Activated B cell treated with CpG ODN at 0.5 μM for 24 hours (primary cell): ENCODE measurements around the gene RPS2. TPM values are rescaled to one million over a fixed set of nuclear protein-coding genes. Genes with fewer than 3 reads are reported as not detected.
A peak's percentile ranks its signal among the peaks of the same experiment; 100 is the strongest.
"Not testable (repeated sequence)": the region's sequence is repeated elsewhere in the genome, so short reads cannot be mapped to it uniquely, and the experiment has no call there.

Experiments
- ATAC-seq: fragments of 200-7000 bp; cut with Tn5 transposase; one replicate; pipeline ENCODE4 v1.10.0; 2021; ENCODE audit warnings: low read depth, mild to moderate bottlenecking, moderate library complexity
- CTCF ChIA-PET: fragments of 350-600 bp; sonication (Branson Sonifier 250); formaldehyde crosslinking; loops from one replicate; lab custom pipeline; 2021; ENCODE audit warnings: antibody characterized with exemption; lab: Charles Lee
- POLR2A ChIA-PET: fragments of 350-600 bp; sonication (Branson Sonifier 250); formaldehyde crosslinking; loops from one replicate; lab custom pipeline; 2021; ENCODE audit warnings: antibody characterized with exemption; lab: Charles Lee
- DNase-seq: peaks from one replicate; pipeline ENCODE4 v3.0.0; 2022
- H3K27ac Mint-ChIP-seq: one replicate; pipeline ENCODE4 v1.8.0; 2020; ENCODE audit warnings: mixed read lengths
- H3K27me3 Mint-ChIP-seq: one replicate; pipeline ENCODE4 v1.8.0; 2021; ENCODE audit warnings: mixed read lengths
- H3K36me3 Mint-ChIP-seq: one replicate; pipeline ENCODE4 v1.8.0; 2021; ENCODE audit warnings: low read depth, mixed read lengths
- H3K4me1 Mint-ChIP-seq: one replicate; pipeline ENCODE4 v1.8.0; 2021; ENCODE audit warnings: mixed read lengths
- H3K4me3 Mint-ChIP-seq: one replicate; pipeline ENCODE4 v1.8.0; 2020; ENCODE audit warnings: mild to moderate bottlenecking, mixed read lengths
- H3K9me3 Mint-ChIP-seq: one replicate; pipeline ENCODE4 v1.8.0; 2020; ENCODE audit warnings: mixed read lengths
- intact Hi-C: fragments of 100-400 bp; cut with micrococcal nuclease; formaldehyde crosslinking; loops from one replicate; pipeline ENCODE4 v1.15.1; 2024
- total RNA-seq: library from RNA; stranded (reverse); gene quantifications from 2 replicates; pipeline ENCODE4 v1.2.3, GENCODE V29; 2022
- TF ChIP-seq, protein P1 (sequence below): fragments of 200-600 bp; IDR thresholded peaks from one replicate; pipeline ENCODE4 v1.8.0; 2022; ENCODE audit warnings: antibody characterized with exemption, mild to moderate bottlenecking

RPS2 gene
- total RNA-seq, 1 donor from 2014 or later: 5,116 TPM

DNA sequence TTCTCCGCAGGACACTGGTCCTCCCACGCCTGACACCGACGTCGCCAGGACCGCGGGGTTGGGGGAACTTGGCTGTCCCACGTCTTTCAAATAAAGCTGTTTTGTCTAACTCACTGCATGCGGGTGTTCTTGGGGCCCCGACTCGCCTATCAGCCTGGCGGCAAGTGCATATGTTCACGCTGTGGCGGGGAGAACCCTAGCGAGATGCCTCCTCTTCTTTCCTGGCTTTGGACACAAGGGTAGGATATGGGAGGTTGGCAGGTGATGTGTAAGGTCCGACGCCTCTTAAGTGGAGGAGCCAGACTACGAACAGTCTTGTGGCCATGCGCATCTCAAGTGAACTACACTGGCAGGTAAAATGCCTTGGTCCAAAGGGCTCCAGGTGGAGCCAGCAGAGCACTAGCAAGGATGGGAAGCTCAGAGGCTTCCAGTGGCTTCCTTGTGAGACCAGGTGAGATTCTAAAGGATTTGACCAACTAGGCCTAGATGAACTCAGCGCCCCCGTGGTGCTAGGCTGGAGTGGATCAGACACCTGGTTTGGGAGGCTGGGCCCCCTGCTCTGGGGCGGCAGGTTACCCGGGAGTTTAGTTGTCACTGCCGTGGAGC, 873 bp upstream of the RPS2 start:
- Mint-ChIP-seq H3K4me1 (peaks cover 42% of the 10 kb centered on the region), H3K36me3 (peaks cover 40% of the 10 kb centered on the region), H3K27ac (peak overlapping the region; percentile 94), H3K9me3 (no peaks in the 10 kb centered on the region), H3K27me3 (no peaks in the 10 kb centered on the region), H3K4me3 (peak overlapping the region; percentile 92)
- CTCF ChIA-PET: interaction anchor here (0.8 to 1.2 kb wide), 2 partner anchors 27 to 175 kb away, joined by 3 read pairs; no protein-coding TSS in a partner anchor
- ATAC-seq (no peak), DNase-seq (no peak)
- intact Hi-C loops: loop anchor here (2.0 to 10.0 kb wide), 2 partner anchors 43 to 1189 kb away; partner anchors contain the start of gene ZNF598
- TF ChIP-seq, protein P1, sequence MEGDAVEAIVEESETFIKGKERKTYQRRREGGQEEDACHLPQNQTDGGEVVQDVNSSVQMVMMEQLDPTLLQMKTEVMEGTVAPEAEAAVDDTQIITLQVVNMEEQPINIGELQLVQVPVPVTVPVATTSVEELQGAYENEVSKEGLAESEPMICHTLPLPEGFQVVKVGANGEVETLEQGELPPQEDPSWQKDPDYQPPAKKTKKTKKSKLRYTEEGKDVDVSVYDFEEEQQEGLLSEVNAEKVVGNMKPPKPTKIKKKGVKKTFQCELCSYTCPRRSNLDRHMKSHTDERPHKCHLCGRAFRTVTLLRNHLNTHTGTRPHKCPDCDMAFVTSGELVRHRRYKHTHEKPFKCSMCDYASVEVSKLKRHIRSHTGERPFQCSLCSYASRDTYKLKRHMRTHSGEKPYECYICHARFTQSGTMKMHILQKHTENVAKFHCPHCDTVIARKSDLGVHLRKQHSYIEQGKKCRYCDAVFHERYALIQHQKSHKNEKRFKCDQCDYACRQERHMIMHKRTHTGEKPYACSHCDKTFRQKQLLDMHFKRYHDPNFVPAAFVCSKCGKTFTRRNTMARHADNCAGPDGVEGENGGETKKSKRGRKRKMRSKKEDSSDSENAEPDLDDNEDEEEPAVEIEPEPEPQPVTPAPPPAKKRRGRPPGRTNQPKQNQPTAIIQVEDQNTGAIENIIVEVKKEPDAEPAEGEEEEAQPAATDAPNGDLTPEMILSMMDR: no peak
- POLR2A ChIA-PET: interaction anchor here (0.5 to 9.7 kb wide), 37 partner anchors 8 to 1158 kb away, joined by 3 to 351 read pairs (median 5); partner anchors contain the start of genes CRAMP1, EME2, FAHD1 and FLYWCH2

DNA sequence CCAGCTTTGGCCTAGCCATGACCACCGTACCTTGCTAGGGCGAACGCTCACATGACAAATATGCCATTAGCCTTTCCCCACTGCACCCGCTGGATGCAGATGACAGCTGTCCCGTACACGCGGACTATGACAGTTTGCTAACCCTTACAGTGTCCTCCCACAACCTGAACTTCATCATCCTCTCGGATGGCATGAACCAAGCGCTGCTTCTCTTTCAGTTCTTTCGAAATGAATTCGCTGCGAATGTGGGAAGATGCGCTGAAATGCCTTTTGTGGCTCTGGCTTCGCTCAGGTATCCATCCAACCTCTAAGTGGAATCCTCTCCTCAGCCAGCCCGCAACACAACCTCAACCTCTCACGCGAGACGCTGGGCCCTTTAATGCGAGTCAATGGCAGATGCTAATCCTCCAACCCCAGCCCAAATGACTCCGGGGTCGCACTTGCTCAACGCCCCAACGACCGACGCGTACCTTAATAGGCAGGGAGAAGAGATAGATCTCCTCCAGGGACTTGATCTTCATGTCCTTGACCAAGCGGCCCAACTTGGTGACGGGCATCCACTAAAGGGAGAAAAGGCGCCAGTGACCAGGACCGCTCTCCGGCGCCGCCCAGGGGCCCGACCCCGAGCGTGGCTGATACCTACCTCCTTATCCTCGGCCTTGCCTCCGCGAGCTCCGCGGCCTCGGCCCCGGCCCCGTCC, 670 bp downstream of the RPS2 start:
- ChIA-PET CTCF (interaction anchor here (0.7 to 1.5 kb wide), 3 partner anchors 22 to 40 kb away, joined by 3 read pairs; no protein-coding TSS in a partner anchor), POLR2A (interaction anchor here (0.6 to 9.7 kb wide), 51 partner anchors 7 to 1926 kb away, joined by 3 to 351 read pairs (median 4); partner anchors contain the start of genes ATP6V0C, CHTF18, CRAMP1 and ECI1)
- Mint-ChIP-seq H3K9me3 (no peaks in the 10 kb centered on the region), H3K36me3 (peaks cover 45% of the 10 kb centered on the region), H3K4me1 (peaks cover 55% of the 10 kb centered on the region), H3K4me3 (peak overlapping the region; percentile 92), H3K27me3 (no peaks in the 10 kb centered on the region), H3K27ac (peak overlapping the region; percentile 90)
- TF ChIP-seq, protein P1: no peak
- peak; percentile 13 for ATAC-seq
- intact Hi-C loops: loop anchor here (1.0 to 10.0 kb wide), 7 partner anchors 8 to 1191 kb away; partner anchors contain the start of genes GFER, MSRB1, RNPS1 and TBL3
- no peak for DNase-seq

DNA sequence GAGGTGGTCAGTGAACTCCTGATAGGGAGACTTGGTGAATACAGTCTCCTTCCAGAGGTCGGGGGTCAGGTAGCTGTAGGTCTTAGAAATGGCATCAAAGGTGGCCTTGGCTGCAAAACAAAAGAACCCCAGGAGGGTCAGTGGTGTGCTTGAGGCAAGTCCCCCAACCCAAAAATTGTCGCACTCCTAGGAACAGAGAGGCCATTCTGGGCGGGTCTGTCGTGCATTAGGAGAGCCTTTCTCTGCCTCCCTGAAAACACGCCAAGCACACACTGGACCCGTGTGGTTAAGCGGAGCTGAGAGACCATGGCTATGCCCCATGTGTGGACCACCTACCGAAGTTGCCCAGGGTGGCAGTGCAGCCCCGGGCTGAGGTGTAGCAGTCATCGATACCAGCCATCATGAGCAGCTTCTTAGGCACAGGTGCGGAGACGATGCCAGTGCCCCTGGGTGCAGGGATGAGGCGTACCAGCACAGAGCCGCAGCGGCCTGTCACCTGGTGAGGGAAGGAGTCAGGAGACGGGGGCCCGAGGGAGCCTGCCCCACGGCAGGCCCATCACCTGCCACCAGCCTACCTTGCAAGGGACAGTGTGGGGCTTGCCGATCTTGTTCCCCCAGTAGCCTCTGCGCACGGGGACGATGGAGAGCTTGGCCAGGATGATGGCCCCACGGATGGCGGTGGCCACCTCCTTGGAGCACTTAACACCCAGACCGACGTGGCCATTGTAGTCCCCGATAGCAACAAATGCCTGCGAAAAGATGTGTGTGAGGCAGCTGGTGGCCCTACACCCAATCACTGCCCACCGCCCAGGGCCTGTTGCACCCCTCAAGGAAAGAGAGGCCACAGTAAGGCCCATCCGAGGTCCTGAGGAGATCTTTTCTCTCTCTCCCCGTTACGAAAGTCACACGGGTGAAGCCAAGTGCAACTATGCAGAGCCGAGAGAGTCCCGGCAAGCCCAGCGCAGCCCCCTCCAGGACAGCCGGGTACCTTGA, 2.2 kb downstream of the RPS2 start:
- H3K9me3 Mint-ChIP-seq, ATAC-seq, CTCF ChIA-PET, DNase-seq, H3K27me3 Mint-ChIP-seq: not testable (repeated sequence)
- POLR2A ChIA-PET: interaction anchor here (0.6 to 9.7 kb wide), 6 partner anchors 9 to 1561 kb away, joined by 3 to 351 read pairs (median 4); partner anchors contain the start of genes DECR2, GFER, MSRB1 and NOXO1
- intact Hi-C loops: loop anchor here (5.0 to 10.0 kb wide), 2 partner anchors 305 to 1192 kb away; partner anchors contain the start of gene RNPS1
- H3K4me3 Mint-ChIP-seq: peak overlapping the region; percentile 92
- H3K36me3 Mint-ChIP-seq: peaks cover 45% of the 10 kb centered on the region
- peak overlapping the region; percentile 90 for H3K27ac Mint-ChIP-seq
- peaks cover 55% of the 10 kb centered on the region for H3K4me1 Mint-ChIP-seq

DNA sequence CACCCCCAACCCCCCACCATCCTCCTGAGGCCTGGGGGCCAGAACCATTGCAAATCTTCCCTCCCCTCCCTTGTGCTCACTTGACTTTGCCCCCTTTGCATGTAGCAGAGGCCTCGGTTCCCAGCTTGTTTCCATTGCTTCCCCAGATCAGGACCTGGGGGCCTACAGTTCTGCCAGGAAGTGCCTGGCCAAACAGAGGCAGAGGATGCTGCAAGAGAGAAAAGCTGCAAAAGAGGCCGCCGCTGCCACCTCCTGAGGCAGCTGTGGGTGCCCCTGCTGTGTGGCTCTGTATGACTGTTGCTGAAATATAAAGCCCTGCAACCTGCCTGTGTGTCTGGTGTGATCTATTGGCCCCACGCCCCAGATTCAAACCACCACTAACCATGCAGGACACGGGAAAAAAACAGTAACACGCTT, 3.0 kb downstream of the RPS2 start:
- ChIA-PET CTCF (no interaction called here), POLR2A (interaction anchor here (0.6 to 9.7 kb wide), 6 partner anchors 10 to 1560 kb away, joined by 3 to 351 read pairs (median 4); partner anchors contain the start of genes DECR2, GFER, MSRB1 and NOXO1)
- Mint-ChIP-seq H3K27ac (no peak overlapping the region), H3K9me3 (no peaks in the 10 kb centered on the region), H3K27me3 (no peaks in the 10 kb centered on the region), H3K36me3 (peaks cover 45% of the 10 kb centered on the region), H3K4me1 (peaks cover 55% of the 10 kb centered on the region), H3K4me3 (peak overlapping the region; percentile 48)
- DNase-seq (no peak), ATAC-seq (no peak)
- TF ChIP-seq, protein P1: no peak
- intact Hi-C loops: loop anchor here (5.0 to 10.0 kb wide), 2 partner anchors 306 to 1193 kb away; partner anchors contain the start of gene RNPS1
